GM12878 (cell line): ENCODE data around the gene AKAP11. TPM values are rescaled to one million over a fixed set of nuclear protein-coding genes. Genes with fewer than 3 reads are reported as not detected.

Experiments
- BMI1 ChIP-seq: fragments of 450-650 bp; IDR thresholded peaks from 2 replicates; pipeline ENCODE4 v1.6.1; 2016; ENCODE audit warnings: mild to moderate bottlenecking, moderate library complexity, borderline replicate concordance
- CBFB ChIP-seq: IDR thresholded peaks from 2 replicates; pipeline ENCODE4 v1.6.1; 2016; ENCODE audit warnings: antibody characterized with exemption, low read depth
- DPF2 ChIP-seq: fragments of 450-650 bp; IDR thresholded peaks from 2 replicates; pipeline ENCODE4 v1.6.1; 2017; ENCODE audit warnings: mild to moderate bottlenecking
- MXI1 ChIP-seq: fragments of 150-350 bp; IDR thresholded peaks from 2 replicates; pipeline ENCODE4 v1.6.1; 2011; ENCODE audit warnings: low read depth, mild to moderate bottlenecking, inconsistent platforms, low read length, improper control_type of control experiment
- MYB ChIP-seq: fragments of 150-350 bp; IDR thresholded peaks from 2 replicates; pipeline ENCODE4 v1.6.1; 2014; ENCODE audit warnings: mild to moderate bottlenecking, low read depth, low read length, borderline replicate concordance
- polyA plus RNA-seq, 11 experiments: library from polyadenylated mRNA; depleted of rRNA in 4 of 11; unstranded in 6 of 11; stranded (reverse) in 5 of 11; fragments of >200 nt; fragmentation: Nextera tagmentation in 4 of 11; fragmentation: Illumina TruSeq in 1 of 11; extraction: Ambion mirVana in 4 of 11; extraction: Trizol in 1 of 11; gene quantifications; 1 replicate in 1 of 11; 2 replicates in 10 of 11; pipeline versions ENCODE4 v1.2.1 to v1.2.3, GENCODE V29; 2011 to 2016; ENCODE audit warnings: inconsistent platforms in 2 of 11, missing spikeins in 2 of 11, low read depth in 1 of 11
- total RNA-seq, 4 experiments: library from RNA; depleted of rRNA in 3 of 4; stranded (reverse); fragments of >200 nt in 3 of 4; fragmentation: Illumina TruSeq in 1 of 4; extraction: Trizol in 1 of 4; gene quantifications; 2 replicates each; pipeline versions ENCODE4 v1.2.1 to v1.2.3, GENCODE V29; 2013 to 2021
- TF ChIP-seq, protein P1 (sequence below): fragments of 450-650 bp; formaldehyde crosslinking; IDR thresholded peaks from 2 replicates; pipeline ENCODE4 v1.4.0; 2020; ENCODE audit warnings: mild to moderate bottlenecking, moderate library complexity
- TF ChIP-seq, protein P2 (sequence below): fragments of 450-650 bp; IDR thresholded peaks from 2 replicates; pipeline ENCODE4 v1.6.1; 2016; ENCODE audit warnings: mild to moderate bottlenecking

Gene AKAP11
- total and polyA plus RNA-seq, 10 of the 15 experiments (the other 5 are each of a cell fraction or from before 2014, with no cell fraction given), result 4.8 to 36.8 (median 17.9) TPM

DNA sequence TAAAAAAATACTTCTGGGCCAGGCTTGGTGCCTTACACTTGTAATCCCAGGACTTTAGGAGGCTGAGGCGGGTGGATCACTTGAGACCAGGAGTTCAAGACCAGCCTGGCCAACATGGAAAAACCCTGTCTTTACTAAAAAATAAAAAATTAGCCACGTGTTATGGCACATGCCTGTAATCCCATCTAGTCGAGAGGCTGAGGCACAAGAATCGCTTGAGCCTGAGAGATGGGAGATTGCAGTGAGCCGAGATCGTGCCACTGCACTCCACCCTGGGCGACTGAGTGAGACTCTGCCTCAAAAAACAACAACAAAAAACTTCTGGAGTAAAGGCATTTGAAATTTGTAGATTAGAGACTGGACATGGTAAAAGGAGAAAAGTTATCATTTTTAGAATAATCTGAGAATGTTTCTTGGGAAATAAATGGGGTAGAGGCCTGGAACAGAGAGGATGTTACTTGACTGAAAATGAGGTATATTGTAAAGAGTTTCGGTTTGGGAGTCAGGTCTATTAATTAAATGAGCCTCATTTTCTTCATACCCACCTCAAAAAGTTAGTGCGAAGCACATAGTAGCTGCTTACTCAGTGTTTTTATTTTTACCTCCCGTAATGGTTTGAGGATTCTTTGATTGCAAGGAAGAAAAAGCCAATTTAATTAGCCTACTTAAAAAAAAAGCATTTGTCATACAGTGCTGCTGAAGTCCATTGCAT lies 2.6 kb downstream of the AKAP11 start (continued):
- TF ChIP-seq DPF2, result no peak
- TF ChIP-seq, protein P1, sequence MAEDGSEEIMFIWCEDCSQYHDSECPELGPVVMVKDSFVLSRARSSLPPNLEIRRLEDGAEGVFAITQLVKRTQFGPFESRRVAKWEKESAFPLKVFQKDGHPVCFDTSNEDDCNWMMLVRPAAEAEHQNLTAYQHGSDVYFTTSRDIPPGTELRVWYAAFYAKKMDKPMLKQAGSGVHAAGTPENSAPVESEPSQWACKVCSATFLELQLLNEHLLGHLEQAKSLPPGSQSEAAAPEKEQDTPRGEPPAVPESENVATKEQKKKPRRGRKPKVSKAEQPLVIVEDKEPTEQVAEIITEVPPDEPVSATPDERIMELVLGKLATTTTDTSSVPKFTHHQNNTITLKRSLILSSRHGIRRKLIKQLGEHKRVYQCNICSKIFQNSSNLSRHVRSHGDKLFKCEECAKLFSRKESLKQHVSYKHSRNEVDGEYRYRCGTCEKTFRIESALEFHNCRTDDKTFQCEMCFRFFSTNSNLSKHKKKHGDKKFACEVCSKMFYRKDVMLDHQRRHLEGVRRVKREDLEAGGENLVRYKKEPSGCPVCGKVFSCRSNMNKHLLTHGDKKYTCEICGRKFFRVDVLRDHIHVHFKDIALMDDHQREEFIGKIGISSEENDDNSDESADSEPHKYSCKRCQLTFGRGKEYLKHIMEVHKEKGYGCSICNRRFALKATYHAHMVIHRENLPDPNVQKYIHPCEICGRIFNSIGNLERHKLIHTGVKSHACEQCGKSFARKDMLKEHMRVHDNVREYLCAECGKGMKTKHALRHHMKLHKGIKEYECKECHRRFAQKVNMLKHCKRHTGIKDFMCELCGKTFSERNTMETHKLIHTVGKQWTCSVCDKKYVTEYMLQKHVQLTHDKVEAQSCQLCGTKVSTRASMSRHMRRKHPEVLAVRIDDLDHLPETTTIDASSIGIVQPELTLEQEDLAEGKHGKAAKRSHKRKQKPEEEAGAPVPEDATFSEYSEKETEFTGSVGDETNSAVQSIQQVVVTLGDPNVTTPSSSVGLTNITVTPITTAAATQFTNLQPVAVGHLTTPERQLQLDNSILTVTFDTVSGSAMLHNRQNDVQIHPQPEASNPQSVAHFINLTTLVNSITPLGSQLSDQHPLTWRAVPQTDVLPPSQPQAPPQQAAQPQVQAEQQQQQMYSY (CRISPR knock-in tag), result no peak
- TF ChIP-seq, protein P2, sequence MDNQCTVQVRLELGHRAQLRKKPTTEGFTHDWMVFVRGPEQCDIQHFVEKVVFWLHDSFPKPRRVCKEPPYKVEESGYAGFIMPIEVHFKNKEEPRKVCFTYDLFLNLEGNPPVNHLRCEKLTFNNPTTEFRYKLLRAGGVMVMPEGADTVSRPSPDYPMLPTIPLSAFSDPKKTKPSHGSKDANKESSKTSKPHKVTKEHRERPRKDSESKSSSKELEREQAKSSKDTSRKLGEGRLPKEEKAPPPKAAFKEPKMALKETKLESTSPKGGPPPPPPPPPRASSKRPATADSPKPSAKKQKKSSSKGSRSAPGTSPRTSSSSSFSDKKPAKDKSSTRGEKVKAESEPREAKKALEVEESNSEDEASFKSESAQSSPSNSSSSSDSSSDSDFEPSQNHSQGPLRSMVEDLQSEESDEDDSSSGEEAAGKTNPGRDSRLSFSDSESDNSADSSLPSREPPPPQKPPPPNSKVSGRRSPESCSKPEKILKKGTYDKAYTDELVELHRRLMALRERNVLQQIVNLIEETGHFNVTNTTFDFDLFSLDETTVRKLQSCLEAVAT, result no peak
- TF ChIP-seq MXI1, result no peak
- TF ChIP-seq CBFB, result no peak
- TF ChIP-seq BMI1, result no peak
- no peak for TF ChIP-seq MYB
